K562 (cell line): Measurements from ENCODE around the gene TEX53. TPM values are rescaled to one million over a fixed set of nuclear protein-coding genes. Genes with fewer than 3 reads are reported as not detected.

Source experiments
- ATAC-seq: fragments of 200-7000 bp; cut with Tn5 transposase; 3 replicates; pipeline ENCODE4 v1.9.1; 2020; ENCODE audit warnings: moderate library complexity
- BruUV-seq: library from RNA; stranded (reverse); fragments of 400-500 nt; replicated peaks from 2 replicates; lab custom pipeline; 2021; lab: Mats Ljungman, UMichigan
- CTCF ChIA-PET: fragments of 300-600 bp; formaldehyde crosslinking; extraction: SDS; loops from one replicate; lab custom pipeline; 2021; ENCODE audit warnings: low intra/inter-chr PET ratio; lab: Yijun Ruan, JAX
- POLR2A ChIA-PET: fragments of 300-600, 350-650 bp; sonication (Branson Sonifier 250); formaldehyde crosslinking; extraction: SDS; loops from one replicate; lab custom pipeline; 2021; ENCODE audit warnings: antibody characterized with exemption, inconsistent platforms; lab: Yijun Ruan, JAX
- DNase-seq, 4 experiments: peaks; one replicate each; pipeline versions ENCODE4 v3.0.0 to v3.0.0-alpha.2; 2011 to 2018; ENCODE audit warnings: low spot score in 3 of 4, mixed read lengths in 3 of 4; ENCODE audit errors: extremely low read depth in 1 of 4
- FAIRE-seq: peaks from 2 replicates; lab custom pipeline; 2011; peaks lifted over from hg19 to GRCh38; lab: Jason Lieb, UNC
- H2AFZ ChIP-seq: 2 replicates; pipeline ENCODE4 v1.6.0; 2011; ENCODE audit warnings: low read depth, low read length, control low read depth, inconsistent platforms
- H3K27ac ChIP-seq: fragments of 200-600 bp; 3 replicates; pipeline ENCODE4 v1.8.0; 2011; ENCODE audit warnings: low read depth, mild to moderate bottlenecking, control low read depth, inconsistent platforms, low read length, moderate library complexity, mixed read lengths; ENCODE audit errors: extremely low read depth
- H3K27me3 ChIP-seq, 2 experiments: fragments of 300-600 bp in 1 of 2; 2 replicates in 1 of 2; 3 replicates in 1 of 2; pipeline versions ENCODE4 v1.6.0 to v1.8.0; 2011; ENCODE audit warnings: inconsistent platforms in 2 of 2, low read length in 2 of 2, mild to moderate bottlenecking in 1 of 2, mixed read lengths in 1 of 2, moderate library complexity in 1 of 2; ENCODE audit not compliant: control insufficient read depth in 2 of 2, insufficient read depth in 2 of 2
- H3K36me3 ChIP-seq: fragments of 300-600 bp; 3 replicates; pipeline ENCODE4 v1.8.0; 2011; ENCODE audit warnings: mild to moderate bottlenecking, low read length, inconsistent platforms; ENCODE audit not compliant: control insufficient read depth, insufficient read depth
- H3K4me1 ChIP-seq, 2 experiments: fragments of 200-600 bp in 1 of 2; replicated peaks in 1 of 2; 2 replicates in 1 of 2; 3 replicates in 1 of 2; pipeline versions ENCODE4 v1.5.1 to v1.8.0; 2011; ENCODE audit warnings: inconsistent platforms in 2 of 2, low read length in 2 of 2, mild to moderate bottlenecking in 1 of 2, mixed read lengths in 1 of 2, moderate library complexity in 1 of 2; ENCODE audit not compliant: control insufficient read depth in 2 of 2, insufficient read depth in 2 of 2
- H3K4me2 ChIP-seq: 2 replicates; pipeline ENCODE4 v1.6.1; 2011; ENCODE audit warnings: low read length, control low read depth, inconsistent platforms, mixed read lengths; ENCODE audit not compliant: insufficient read depth
- H3K4me3 ChIP-seq: fragments of 200-600 bp; sonication (generic), shearing (Covaris generic); 2 replicates; pipeline ENCODE4 v1.5.1; 2016; ENCODE audit warnings: control low read depth, inconsistent platforms
- H3K79me2 ChIP-seq: fragments of 200-600 bp; 3 replicates; pipeline ENCODE4 v1.8.0; 2011; ENCODE audit warnings: low read length, inconsistent platforms; ENCODE audit not compliant: control insufficient read depth, insufficient read depth
- H3K9ac ChIP-seq, 2 experiments: 2 replicates each; pipeline versions ENCODE4 v1.6.0 to v1.6.1; 2011; ENCODE audit warnings: low read depth in 2 of 2, low read length in 2 of 2, control low read depth in 1 of 2, inconsistent platforms in 1 of 2, mild to moderate bottlenecking in 1 of 2, mixed read lengths in 1 of 2; ENCODE audit not compliant: insufficient read depth in 1 of 2
- H3K9me1 ChIP-seq: one replicate; pipeline ENCODE4 v1.6.0; 2011; ENCODE audit warnings: inconsistent platforms, mild to moderate bottlenecking, low read length, moderate library complexity; ENCODE audit not compliant: control insufficient read depth, insufficient read depth
- H3K9me3 ChIP-seq: replicated peaks from 2 replicates; pipeline ENCODE4 v1.5.1; 2011; ENCODE audit warnings: low read depth, low read length, inconsistent platforms; ENCODE audit not compliant: control insufficient read depth, insufficient read depth
- H4K20me1 ChIP-seq: replicated peaks from 2 replicates; pipeline ENCODE4 v1.6.1; 2011; ENCODE audit warnings: low read length, inconsistent platforms, mixed read lengths; ENCODE audit not compliant: control insufficient read depth, insufficient read depth
- BCL6 ChIP-seq: fragments of 250-450 bp; sonication (Bioruptor Pico); IDR thresholded peaks from 2 replicates; pipeline ENCODE4 v1.4.0; 2020
- C11orf30 ChIP-seq: fragments of 450-650 bp; IDR thresholded peaks from 2 replicates; pipeline ENCODE4 v1.6.1; 2016; ENCODE audit warnings: low read depth, mild to moderate bottlenecking
- FOXK2 ChIP-seq, 2 experiments: fragments of 450-650 bp; IDR thresholded peaks in 1 of 2; conservative IDR thresholded peaks in 1 of 2; 2 replicates each; pipeline ENCODE4 v1.6.1; 2016; ENCODE audit warnings: low read depth in 2 of 2, mild to moderate bottlenecking in 1 of 2
- JUND ChIP-seq, 2 experiments: IDR thresholded peaks; 2 replicates in 1 of 2; 3 replicates in 1 of 2; pipeline ENCODE4 v1.6.1; 2011; ENCODE audit warnings: borderline replicate concordance in 2 of 2, low read depth in 2 of 2, low read length in 2 of 2, improper control_type of control experiment in 1 of 2, missing biosample characterization in 1 of 2, missing genetic modification characterization in 1 of 2, missing genetic modification reagents in 1 of 2
- KDM1A ChIP-seq, 2 experiments: fragments of 450-650 bp; IDR thresholded peaks; 2 replicates each; pipeline ENCODE4 v1.6.1; 2016; ENCODE audit warnings: mild to moderate bottlenecking in 2 of 2
- MAFF ChIP-seq: IDR thresholded peaks from 2 replicates; pipeline ENCODE4 v1.6.1; 2012; ENCODE audit warnings: low read length, improper control_type of control experiment
- MAFG ChIP-seq: fragments of 450-650 bp; conservative IDR thresholded peaks from 2 replicates; pipeline ENCODE4 v1.6.1; 2016; ENCODE audit warnings: missing genetic modification characterization, missing compliant biosample characterization
- MAFK ChIP-seq: IDR thresholded peaks from 2 replicates; pipeline ENCODE4 v1.6.1; 2011; ENCODE audit warnings: low read length, improper control_type of control experiment
- MAZ ChIP-seq, 2 experiments: fragments of 450-650 bp in 1 of 2; sonication (generic) in 1 of 2; formaldehyde crosslinking; IDR thresholded peaks in 1 of 2; conservative IDR thresholded peaks in 1 of 2; 2 replicates each; pipeline versions ENCODE4 v1.4.0 to v1.5.0; 2020; ENCODE audit warnings: mild to moderate bottlenecking in 1 of 2, missing genetic modification reagents in 1 of 2
- MEIS2 ChIP-seq: fragments of 450-650 bp; IDR thresholded peaks from 2 replicates; pipeline ENCODE4 v1.6.1; 2014; ENCODE audit warnings: mild to moderate bottlenecking; ENCODE audit not compliant: partially characterized antibody
- NR4A1 ChIP-seq, 2 experiments: fragments of 250-450 bp in 1 of 2; fragments of 450-650 bp in 1 of 2; sonication (Bioruptor Pico) in 1 of 2; IDR thresholded peaks; 2 replicates each; pipeline versions ENCODE4 v1.4.0 to v1.6.1; 2016 to 2020; ENCODE audit warnings: mild to moderate bottlenecking in 2 of 2, missing compliant biosample characterization in 1 of 2, missing genetic modification characterization in 1 of 2, moderate library complexity in 1 of 2
- POLR2G ChIP-seq: fragments of 200-400 bp; formaldehyde crosslinking; IDR thresholded peaks from 2 replicates; pipeline ENCODE4 v1.6.1; 2017; ENCODE audit warnings: low read depth, mild to moderate bottlenecking, antibody characterized with exemption, low read length, moderate library complexity
- RBFOX2 ChIP-seq: fragments of 200-400 bp; formaldehyde crosslinking; IDR thresholded peaks from 2 replicates; pipeline ENCODE4 v1.6.1; 2017; ENCODE audit warnings: low read depth, mild to moderate bottlenecking, low read length, moderate library complexity
- SLC30A9 ChIP-seq: fragments of 250-450 bp; sonication (Bioruptor Pico); IDR thresholded peaks from 2 replicates; pipeline ENCODE4 v1.8.0; 2022; ENCODE audit warnings: mild to moderate bottlenecking, moderate library complexity
- SMARCA4 ChIP-seq: fragments of 450-650 bp; IDR thresholded peaks from 2 replicates; pipeline ENCODE4 v1.6.1; 2016
- SREBF1 ChIP-seq: fragments of 150-350 bp; IDR thresholded peaks from 2 replicates; pipeline ENCODE4 v1.6.1; 2014; ENCODE audit warnings: antibody characterized with exemption, low read depth, low read length, borderline replicate concordance
- ZNF280A ChIP-seq: fragments of 450-650 bp; IDR thresholded peaks from 2 replicates; pipeline ENCODE4 v1.6.1; 2018; ENCODE audit warnings: mild to moderate bottlenecking, low read depth; ENCODE audit not compliant: partially characterized antibody
- WGBS: fragments of 100-300 bp; shearing (Covaris generic); methylation state at CpG from one replicate; pipeline ENCODE4 v1.1.6; 2016; ENCODE audit warnings: low coverage, mixed read lengths; ENCODE audit not compliant: insufficient coverage; ENCODE audit errors: missing lambda C conversion rate; 5-methylcytosine and 5-hydroxymethylcytosine counted together
- in situ Hi-C: fragments of 300-500 bp; cut with MboI; formaldehyde crosslinking; loops from 4 replicates; pipeline ENCODE4 v1.15.0; 2018; ENCODE audit warnings: inconsistent platforms, mixed read lengths
- intact Hi-C: fragments of 100-400 bp; cut with micrococcal nuclease; formaldehyde crosslinking; loops from 2 replicates; pipeline ENCODE4 v1.14.2; 2022
- polyA plus RNA-seq, 8 experiments: library from polyadenylated mRNA; depleted of rRNA in 4 of 8; stranded (reverse) in 5 of 8; unstranded in 3 of 8; fragments of >200 nt; fragmentation: Nextera tagmentation in 2 of 8; fragmentation: Illumina TruSeq in 1 of 8; extraction: Ambion mirVana in 2 of 8; extraction: Trizol in 1 of 8; gene quantifications; 2 replicates each; pipeline versions ENCODE4 v1.2.1 to v1.2.3, GENCODE V29; 2011 to 2014; ENCODE audit warnings: inconsistent platforms in 1 of 8, missing spikeins in 1 of 8
- total RNA-seq, 7 experiments: library from RNA; depleted of rRNA in 6 of 7; stranded (reverse); fragments of >200 nt in 6 of 7; fragmentation: Illumina TruSeq in 2 of 7; extraction: Trizol in 2 of 7; gene quantifications; 2 replicates each; pipeline versions ENCODE4 v1.2.1 to v1.2.3, GENCODE V29; 2011 to 2021; ENCODE audit warnings: low replicate concordance in 1 of 7
- TF ChIP-seq, protein P1 (sequence below): fragments of 450-650 bp; IDR thresholded peaks from 2 replicates; pipeline ENCODE4 v1.6.1; 2016; ENCODE audit warnings: low read depth, mild to moderate bottlenecking, moderate library complexity
- TF ChIP-seq, protein P2 (sequence below): sonication (generic); formaldehyde crosslinking; IDR thresholded peaks from 2 replicates; pipeline ENCODE4 v1.8.1; 2023; ENCODE audit warnings: mild to moderate bottlenecking, missing genetic modification reagents, moderate library complexity

The TEX53 gene
- total and polyA plus RNA-seq, 9 of the 15 experiments (the other 6 are each of a cell fraction or from before 2014, with no cell fraction given) = not detected

GRCh38 chr9:114677418-114677817 is 19.8 kb upstream of the TEX53 start:
- ChIA-PET POLR2A (interaction anchor here (0.7 to 1.0 kb wide), 4 partner anchors 9 to 337 kb away, joined by 3 to 4 read pairs (median 4); no protein-coding TSS in a partner anchor), CTCF (no interaction called here)
- Histone ChIP-seq H3K27me3 (peaks cover 4% of the 10 kb centered on the region in 2 experiments; a peak in 2 of 5 replicates), H3K9me1 (no peaks in the 10 kb centered on the region), H3K4me2 (no peak overlapping the region), H4K20me1 (no peaks in the 10 kb centered on the region), H3K9me3 (no peaks in the 10 kb centered on the region), H3K27ac (no peak overlapping the region), H3K4me3 (no peak overlapping the region), H3K4me1 (peaks cover 0 to 3% of the 10 kb centered on the region in 2 experiments; a peak in 1 of 5 replicates), H3K36me3 (no peaks in the 10 kb centered on the region), H2AFZ (no peak overlapping the region), H3K9ac (no peak overlapping the region), H3K79me2 (no peaks in the 10 kb centered on the region)
- DNase-seq = peak in 2 of 4 experiments; percentile 53 to 78
- 0% methylated on average over 3 of the region's 3 CpGs for WGBS
- in situ Hi-C loops (no loop called here), intact Hi-C loops (no loop called here)
- ATAC-seq = peak; percentile 76
- FAIRE-seq = peak; percentile 80
- BruUV-seq = no TSS peak
- TF ChIP-seq C11orf30 = peak; percentile 79
- TF ChIP-seq MAZ (CRISPR knock-in tag; conservative IDR thresholded peaks at IDR 0.05 in 1 of 2, IDR thresholded peaks at IDR 0.05 in 1 of 2) = peak in 1 of 2 experiments; percentile 57; a peak in 1 of 4 replicates
- peak; percentile 64; the same call in 1 of the 2 replicates for TF ChIP-seq MAFK
- TF ChIP-seq FOXK2 (conservative IDR thresholded peaks at IDR 0.05 in 1 of 2, IDR thresholded peaks at IDR 0.05 in 1 of 2; ENCODE audit: low read depth in 2 of 2) = peak in 1 of 2 experiments; percentile 43; a peak in 1 of 4 replicates
- TF ChIP-seq, protein P1, sequence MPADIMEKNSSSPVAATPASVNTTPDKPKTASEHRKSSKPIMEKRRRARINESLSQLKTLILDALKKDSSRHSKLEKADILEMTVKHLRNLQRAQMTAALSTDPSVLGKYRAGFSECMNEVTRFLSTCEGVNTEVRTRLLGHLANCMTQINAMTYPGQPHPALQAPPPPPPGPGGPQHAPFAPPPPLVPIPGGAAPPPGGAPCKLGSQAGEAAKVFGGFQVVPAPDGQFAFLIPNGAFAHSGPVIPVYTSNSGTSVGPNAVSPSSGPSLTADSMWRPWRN = no peak
- TF ChIP-seq ZNF280A = no peak
- no peak for TF ChIP-seq BCL6
- peak; percentile 29; the same call in 1 of the 2 replicates for TF ChIP-seq SMARCA4
- TF ChIP-seq SLC30A9 (CRISPR knock-in tag) = no peak
- no peak for TF ChIP-seq RBFOX2
- peak; percentile 63; the same call in 1 of the 2 replicates for TF ChIP-seq JUND (IDR thresholded peaks at IDR 0.05; ENCODE audit: borderline replicate concordance, low read depth, low read length)
- peak; percentile 78; the same call in 2 of the 3 replicates for TF ChIP-seq JUND (tag; IDR thresholded peaks at IDR 0.05; ENCODE audit: borderline replicate concordance, low read depth, low read length)
- TF ChIP-seq, protein P2, sequence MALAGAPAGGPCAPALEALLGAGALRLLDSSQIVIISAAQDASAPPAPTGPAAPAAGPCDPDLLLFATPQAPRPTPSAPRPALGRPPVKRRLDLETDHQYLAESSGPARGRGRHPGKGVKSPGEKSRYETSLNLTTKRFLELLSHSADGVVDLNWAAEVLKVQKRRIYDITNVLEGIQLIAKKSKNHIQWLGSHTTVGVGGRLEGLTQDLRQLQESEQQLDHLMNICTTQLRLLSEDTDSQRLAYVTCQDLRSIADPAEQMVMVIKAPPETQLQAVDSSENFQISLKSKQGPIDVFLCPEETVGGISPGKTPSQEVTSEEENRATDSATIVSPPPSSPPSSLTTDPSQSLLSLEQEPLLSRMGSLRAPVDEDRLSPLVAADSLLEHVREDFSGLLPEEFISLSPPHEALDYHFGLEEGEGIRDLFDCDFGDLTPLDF (CRISPR knock-in tag) = no peak
- TF ChIP-seq NR4A1 (CRISPR knock-in tag; IDR thresholded peaks at IDR 0.05) = no peak
- no peak for TF ChIP-seq NR4A1 (tag; IDR thresholded peaks at IDR 0.05)
- TF ChIP-seq MAFG = peak; percentile 65
- TF ChIP-seq POLR2G = no peak
- TF ChIP-seq MAFF = peak; percentile 60; the same call in 1 of the 2 replicates
- peak; percentile 26 for TF ChIP-seq MEIS2
- TF ChIP-seq SREBF1 = no peak
- TF ChIP-seq KDM1A (IDR thresholded peaks at IDR 0.05) = no peak
